Measurements from ENCODE around the gene XPO6. TPM values are rescaled to one million over a fixed set of nuclear protein-coding genes. Genes with fewer than 3 reads are reported as not detected.

The XPO6 gene
- total and polyA plus RNA-seq, 2 of the 13 experiments (the other 11 are each of a cell fraction or from before 2014, with no cell fraction given): 109 to 129 TPM

- 0 out of 2 replicates have a peak, but pooled peaks have one; percentile 64 for TF ChIP-seq ZZZ3 (CRISPR knock-in tag; IDR thresholded peaks at IDR 0.05; ENCODE audit: borderline replicate concordance)
- TF ChIP-seq, protein P1, sequence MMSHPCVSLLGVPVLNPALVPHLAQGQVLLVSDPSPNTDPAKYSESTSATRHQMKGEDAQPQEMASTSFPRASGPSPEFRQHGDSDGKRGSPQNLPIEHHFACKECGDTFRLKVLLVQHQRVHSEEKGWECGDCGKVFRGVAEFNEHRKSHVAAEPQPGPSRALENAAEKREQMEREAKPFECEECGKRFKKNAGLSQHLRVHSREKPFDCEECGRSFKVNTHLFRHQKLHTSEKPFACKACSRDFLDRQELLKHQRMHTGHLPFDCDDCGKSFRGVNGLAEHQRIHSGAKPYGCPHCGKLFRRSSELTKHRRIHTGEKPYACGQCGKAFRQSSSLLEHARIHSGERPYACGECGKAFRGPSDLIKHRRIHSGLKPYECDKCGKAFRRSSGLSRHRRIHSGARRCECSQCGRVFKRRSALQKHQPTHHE (CRISPR knock-in tag; IDR thresholded peaks at IDR 0.05; ENCODE audit: borderline replicate concordance): peak; percentile 94
- no peak for TF ChIP-seq ZFP62 (CRISPR knock-in tag; IDR thresholded peaks at IDR 0.05)
- peak; percentile 78 for TF ChIP-seq ZNF350 (CRISPR knock-in tag; IDR thresholded peaks at IDR 0.05; ENCODE audit: borderline replicate concordance, low read depth)
- TF ChIP-seq ZNF296 (CRISPR knock-in tag; conservative IDR thresholded peaks at IDR 0.05): peak; percentile 80; the same call in 1 of the 2 replicates
- 0 out of 2 replicates have a peak, but pooled peaks have one; percentile 81 for TF ChIP-seq ZFP41 (CRISPR knock-in tag; IDR thresholded peaks at IDR 0.05; ENCODE audit: borderline replicate concordance)
- TF ChIP-seq CBFB (CRISPR knock-in tag; IDR thresholded peaks at IDR 0.05): peak; percentile 62
- no peak for TF ChIP-seq SUZ12 (IDR thresholded peaks at IDR 0.05; ENCODE audit: low read depth, low read length)
- 0 out of 2 replicates have a peak, but pooled peaks have one; percentile 31 for TF ChIP-seq CBX2 (IDR thresholded peaks at IDR 0.05; ENCODE audit: low read depth, low read length)
- no peak for TF ChIP-seq CBX2 (CRISPR knock-in tag; IDR thresholded peaks at IDR 0.05; ENCODE audit: low read depth)
- TF ChIP-seq MXI1 (IDR thresholded peaks at IDR 0.05; ENCODE audit: borderline replicate concordance, low read depth, low read length): peak; percentile 96; the same call in 2 of the 3 replicates
- peak; percentile 67; the same call in 1 of the 2 replicates for TF ChIP-seq ZSCAN20 (CRISPR knock-in tag; IDR thresholded peaks at IDR 0.05; ENCODE audit: borderline replicate concordance)
- TF ChIP-seq RARA (CRISPR knock-in tag; IDR thresholded peaks at IDR 0.05): no peak
- peak; percentile 92 for TF ChIP-seq HIVEP1 (CRISPR knock-in tag; IDR thresholded peaks at IDR 0.05)
- peak; percentile 88 for TF ChIP-seq ZMYM2 (CRISPR knock-in tag; IDR thresholded peaks at IDR 0.05)
- no peak for TF ChIP-seq ZNF432 (CRISPR knock-in tag; IDR thresholded peaks at IDR 0.05; ENCODE audit: borderline replicate concordance)
- no peak for TF ChIP-seq AGO2 (optimal IDR thresholded peaks at IDR 0.05; ENCODE audit: low read depth, low read length)
- TF ChIP-seq ZBTB7B (CRISPR knock-in tag; IDR thresholded peaks at IDR 0.05): peak; percentile 69; the same call in 1 of the 2 replicates
- no peak for TF ChIP-seq NAIF1 (CRISPR knock-in tag; IDR thresholded peaks at IDR 0.05; ENCODE audit: borderline replicate concordance)
- TF ChIP-seq, protein P2, sequence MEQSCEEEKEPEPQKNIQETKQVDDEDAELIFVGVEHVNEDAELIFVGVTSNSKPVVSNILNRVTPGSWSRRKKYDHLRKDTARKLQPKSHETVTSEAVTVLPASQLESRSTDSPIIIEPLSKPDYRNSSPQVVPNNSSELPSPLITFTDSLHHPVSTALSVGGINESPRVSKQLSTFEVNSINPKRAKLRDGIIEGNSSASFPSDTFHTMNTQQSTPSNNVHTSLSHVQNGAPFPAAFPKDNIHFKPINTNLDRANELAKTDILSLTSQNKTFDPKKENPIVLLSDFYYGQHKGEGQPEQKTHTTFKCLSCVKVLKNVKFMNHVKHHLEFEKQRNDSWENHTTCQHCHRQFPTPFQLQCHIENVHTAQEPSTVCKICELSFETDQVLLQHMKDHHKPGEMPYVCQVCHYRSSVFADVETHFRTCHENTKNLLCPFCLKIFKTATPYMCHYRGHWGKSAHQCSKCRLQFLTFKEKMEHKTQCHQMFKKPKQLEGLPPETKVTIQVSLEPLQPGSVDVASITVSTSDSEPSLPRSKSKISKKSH (CRISPR knock-in tag; IDR thresholded peaks at IDR 0.05; ENCODE audit: borderline replicate concordance): no peak; the same call in 1 of the 2 replicates
- peak; percentile 65; the same call in 1 of the 2 replicates for TF ChIP-seq ZSCAN22 (CRISPR knock-in tag; IDR thresholded peaks at IDR 0.05)
- peak; percentile 75; the same call in 1 of the 2 replicates for TF ChIP-seq KLF6 (CRISPR knock-in tag; IDR thresholded peaks at IDR 0.05)
- peak; percentile 65; the same call in 1 of the 2 replicates for TF ChIP-seq DRAP1 (CRISPR knock-in tag; IDR thresholded peaks at IDR 0.05)
- no peak for TF ChIP-seq ZNF530 (CRISPR knock-in tag; IDR thresholded peaks at IDR 0.05; ENCODE audit: low read depth)
- TF ChIP-seq MED13 (CRISPR knock-in tag; IDR thresholded peaks at IDR 0.05): peak; percentile 72; the same call in 1 of the 2 replicates
- TF ChIP-seq ZNF678 (CRISPR knock-in tag; IDR thresholded peaks at IDR 0.05): no peak; the same call in 1 of the 2 replicates
Observed at GRCh38 chr16:28211758-28212531, at the start of gene XPO6 (continued).
